Natural killer cell (primary cell): ENCODE data around the gene SH3D19. TPM values are rescaled to one million over a fixed set of nuclear protein-coding genes. Genes with fewer than 3 reads are reported as not detected.

Source experiments
- ATAC-seq, 3 donors: fragments of 150-1000 bp in 2 of 3; fragments of 200-7000 bp in 1 of 3; cut with Tn5 transposase; 1 replicate in 1 of 3; 2 replicates in 2 of 3; pipeline ENCODE4 v1.10.0; 2021; ENCODE audit warnings: mild to moderate bottlenecking in 2 of 3, moderate library complexity in 2 of 3
- DNase-seq, 2 donors: peaks; one replicate each; pipeline versions ENCODE4 v3.0.0 to v3.0.0-alpha.2; 2013 to 2021; ENCODE audit warnings: mixed read lengths in 1 of 2
- H3K27ac ChIP-seq: one replicate; pipeline ENCODE4 v1.5.1; 2013; ENCODE audit warnings: mild to moderate bottlenecking, low read length
- H3K27me3 ChIP-seq: one replicate; pipeline ENCODE4 v1.6.1; 2013; ENCODE audit warnings: low read length; ENCODE audit not compliant: control insufficient read depth, insufficient read depth
- H3K36me3 ChIP-seq: one replicate; pipeline ENCODE4 v1.6.1; 2013; ENCODE audit warnings: low read length; ENCODE audit not compliant: control insufficient read depth, insufficient read depth
- H3K4me1 ChIP-seq: one replicate; pipeline ENCODE4 v1.6.1; 2013; ENCODE audit warnings: low read length; ENCODE audit not compliant: control insufficient read depth, insufficient read depth
- H3K4me3 ChIP-seq: one replicate; pipeline ENCODE4 v1.5.1; 2013; ENCODE audit warnings: low read length
- H3K9me3 ChIP-seq: one replicate; pipeline ENCODE4 v1.6.1; 2013; ENCODE audit warnings: low read length; ENCODE audit not compliant: control insufficient read depth, insufficient read depth
- H3K27ac Mint-ChIP-seq, 2 donors: one replicate each; pipeline ENCODE4 v1.8.0; 2022; ENCODE audit warnings: mild to moderate bottlenecking in 2 of 2, mixed read lengths in 2 of 2, moderate library complexity in 1 of 2
- H3K27me3 Mint-ChIP-seq, 2 donors: one replicate each; pipeline ENCODE4 v1.8.0; 2022; ENCODE audit warnings: low read depth in 2 of 2, mixed read lengths in 2 of 2
- H3K36me3 Mint-ChIP-seq: one replicate; pipeline ENCODE4 v1.8.0; 2022; ENCODE audit warnings: mixed read lengths
- H3K4me1 Mint-ChIP-seq, 2 donors: one replicate each; pipeline ENCODE4 v1.8.0; 2022; ENCODE audit warnings: mixed read lengths in 2 of 2
- H3K4me3 Mint-ChIP-seq: one replicate; pipeline ENCODE4 v1.8.0; 2022; ENCODE audit warnings: mild to moderate bottlenecking, moderate library complexity, mixed read lengths
- H3K9me3 Mint-ChIP-seq, 2 donors: one replicate each; pipeline ENCODE4 v1.8.0; 2022; ENCODE audit warnings: mixed read lengths in 2 of 2
- WGBS: methylation state at CpG from one replicate; pipeline ENCODE4 v1.1.7; 2013; ENCODE audit warnings: missing lambda C conversion rate; ENCODE audit not compliant: insufficient coverage; 5-methylcytosine and 5-hydroxymethylcytosine counted together
- intact Hi-C: fragments of 100-400 bp; cut with micrococcal nuclease; formaldehyde crosslinking; loops from one replicate; pipeline ENCODE4 v1.14.2; 2022
- total RNA-seq, 4 donors: library from RNA; stranded (reverse); fragments of 120-200 nt in 1 of 4; gene quantifications; one replicate each; pipeline versions ENCODE4 v1.2.3 to v1.2.4, GENCODE V29; 2013 to 2022
- TF ChIP-seq, protein P1 (sequence below): fragments of 200-600 bp; IDR thresholded peaks from one replicate; pipeline ENCODE4 v1.8.0; 2022; ENCODE audit warnings: antibody characterized with exemption

The SH3D19 gene
- total RNA-seq, 3 donors from 2014 or later (not counting 1 experiment from before 2014, with no cell fraction given): 0.13 TPM; not detected in 2

DNA sequence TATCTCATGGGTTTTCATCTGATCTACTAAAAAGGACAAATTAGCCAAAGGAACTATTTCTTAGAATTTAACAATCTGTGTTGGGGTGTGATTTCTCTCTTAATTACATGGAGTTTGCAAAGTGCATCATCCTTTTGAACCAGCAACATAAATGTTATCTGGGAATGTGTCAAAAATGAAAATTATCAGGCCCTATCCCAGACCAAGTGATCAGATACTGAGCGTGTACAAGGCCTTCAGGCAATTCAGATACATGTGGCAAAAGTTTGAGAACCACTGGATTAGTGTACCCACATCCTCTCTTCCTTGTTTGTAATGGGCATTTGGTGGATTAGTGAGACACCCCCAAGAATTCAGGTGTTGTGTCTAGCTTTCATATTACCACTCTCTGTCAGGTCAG lies 3.8 kb downstream of the SH3D19 start:
- H3K27me3 Mint-ChIP-seq: peaks cover 24 to 40% of the 10 kb centered on the region in 2 donors
- peaks cover 14% of the 10 kb centered on the region for H3K27me3 ChIP-seq
- WGBS: 100% methylated on average over 1 of the region's 1 CpG

DNA sequence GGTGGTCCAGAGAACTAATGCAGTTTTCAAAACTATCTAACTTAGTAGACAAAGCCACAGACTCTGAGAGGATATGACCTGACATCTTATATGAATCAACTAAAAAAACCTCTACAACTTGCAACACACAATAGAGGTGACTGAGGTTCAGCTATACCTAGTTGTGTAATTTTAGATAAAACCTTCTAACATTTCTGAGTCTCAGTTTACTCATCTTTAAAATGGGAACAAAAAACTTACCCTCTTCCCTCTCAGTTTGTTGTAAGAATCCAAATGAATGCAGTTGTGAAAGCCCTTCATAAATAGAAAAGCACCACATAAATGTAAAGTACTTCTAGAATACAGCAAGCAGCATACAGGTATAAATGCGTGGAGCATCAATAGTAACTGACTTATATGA lies 5.9 kb downstream of the SH3D19 start:
- Mint-ChIP-seq H3K9me3 (no peaks in the 10 kb centered on the region), H3K27ac (no peak overlapping the region), H3K27me3 (peaks cover 16 to 25% of the 10 kb centered on the region in 2 donors), H3K4me3 (no peak overlapping the region), H3K36me3 (no peaks in the 10 kb centered on the region), H3K4me1 (no peaks in the 10 kb centered on the region)
- Histone ChIP-seq H3K4me3 (no peak overlapping the region), H3K36me3 (no peaks in the 10 kb centered on the region), H3K4me1 (no peaks in the 10 kb centered on the region), H3K27ac (no peak overlapping the region), H3K9me3 (no peaks in the 10 kb centered on the region), H3K27me3 (peaks cover 13% of the 10 kb centered on the region)
- intact Hi-C loops: no loop called here
- no CpG with 5 or more reads among the region's 1 CpG for WGBS
- ATAC-seq (no peak), DNase-seq (no peak)
- TF ChIP-seq, protein P1, sequence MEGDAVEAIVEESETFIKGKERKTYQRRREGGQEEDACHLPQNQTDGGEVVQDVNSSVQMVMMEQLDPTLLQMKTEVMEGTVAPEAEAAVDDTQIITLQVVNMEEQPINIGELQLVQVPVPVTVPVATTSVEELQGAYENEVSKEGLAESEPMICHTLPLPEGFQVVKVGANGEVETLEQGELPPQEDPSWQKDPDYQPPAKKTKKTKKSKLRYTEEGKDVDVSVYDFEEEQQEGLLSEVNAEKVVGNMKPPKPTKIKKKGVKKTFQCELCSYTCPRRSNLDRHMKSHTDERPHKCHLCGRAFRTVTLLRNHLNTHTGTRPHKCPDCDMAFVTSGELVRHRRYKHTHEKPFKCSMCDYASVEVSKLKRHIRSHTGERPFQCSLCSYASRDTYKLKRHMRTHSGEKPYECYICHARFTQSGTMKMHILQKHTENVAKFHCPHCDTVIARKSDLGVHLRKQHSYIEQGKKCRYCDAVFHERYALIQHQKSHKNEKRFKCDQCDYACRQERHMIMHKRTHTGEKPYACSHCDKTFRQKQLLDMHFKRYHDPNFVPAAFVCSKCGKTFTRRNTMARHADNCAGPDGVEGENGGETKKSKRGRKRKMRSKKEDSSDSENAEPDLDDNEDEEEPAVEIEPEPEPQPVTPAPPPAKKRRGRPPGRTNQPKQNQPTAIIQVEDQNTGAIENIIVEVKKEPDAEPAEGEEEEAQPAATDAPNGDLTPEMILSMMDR: no peak

More for the DNA sequence above, 3.8 kb downstream of the SH3D19 start:
- H3K36me3 ChIP-seq: no peaks in the 10 kb centered on the region
- H3K4me3 Mint-ChIP-seq: no peak overlapping the region
- no peaks in the 10 kb centered on the region for H3K9me3 ChIP-seq
- no peak overlapping the region for H3K4me3 ChIP-seq
- no peaks in the 10 kb centered on the region for H3K36me3 Mint-ChIP-seq
- no peak overlapping the region for H3K27ac Mint-ChIP-seq
- TF ChIP-seq, protein P1: no peak
- DNase-seq (no peak), ATAC-seq (no peak)
- H3K4me1 Mint-ChIP-seq: no peaks in the 10 kb centered on the region
- intact Hi-C loops: no loop called here
- H3K9me3 Mint-ChIP-seq: no peaks in the 10 kb centered on the region
- H3K4me1 ChIP-seq: no peaks in the 10 kb centered on the region
- H3K27ac ChIP-seq: no peak overlapping the region

DNA sequence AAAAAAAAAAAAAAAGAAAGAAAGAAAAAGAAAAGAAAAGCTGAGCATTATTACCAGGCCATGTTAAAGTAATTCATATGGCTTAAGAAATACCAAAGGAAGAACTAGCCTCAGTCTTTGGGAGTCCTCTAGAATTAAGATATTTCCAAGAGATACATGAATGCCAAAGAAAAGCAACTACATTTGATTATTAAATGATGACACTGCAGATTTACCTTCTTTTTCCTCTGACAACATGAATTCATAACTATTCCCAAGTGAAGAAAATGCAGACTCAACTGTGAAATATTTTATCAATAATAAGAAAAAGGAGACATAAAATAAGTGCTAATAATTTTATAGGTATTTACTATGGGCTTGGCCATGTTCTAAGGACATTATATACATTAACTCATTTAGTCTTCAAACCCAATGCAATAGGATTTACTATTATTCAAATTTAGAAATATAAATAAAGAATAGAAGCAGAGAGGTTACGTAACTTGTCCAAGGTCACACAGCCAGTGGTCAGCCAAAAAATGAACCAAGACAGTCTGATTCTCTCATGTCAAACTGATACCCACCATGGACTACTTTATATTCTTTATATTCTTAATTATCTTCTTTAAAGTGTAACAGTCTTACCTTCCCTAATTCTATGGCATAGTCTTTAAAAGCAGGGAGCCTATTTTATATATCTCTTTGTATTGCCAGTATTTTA lies 6.9 kb downstream of the SH3D19 start:
- H3K9me3 Mint-ChIP-seq: no peaks in the 10 kb centered on the region
- H3K4me1 Mint-ChIP-seq: no peaks in the 10 kb centered on the region
- Histone ChIP-seq H3K4me3 (no peak overlapping the region), H3K27ac (no peak overlapping the region), H3K27me3 (peaks cover 4% of the 10 kb centered on the region), H3K4me1 (no peaks in the 10 kb centered on the region), H3K9me3 (no peaks in the 10 kb centered on the region), H3K36me3 (no peaks in the 10 kb centered on the region)
- ATAC-seq (no peak), DNase-seq (no peak)
- no peak overlapping the region for H3K4me3 Mint-ChIP-seq
- H3K27me3 Mint-ChIP-seq: peaks cover 10 to 16% of the 10 kb centered on the region in 2 donors
- WGBS: no CpG with 5 or more reads among the region's 1 CpG
- no peaks in the 10 kb centered on the region for H3K36me3 Mint-ChIP-seq
- TF ChIP-seq, protein P1: no peak
- H3K27ac Mint-ChIP-seq: no peak overlapping the region
- intact Hi-C loops: no loop called here

DNA sequence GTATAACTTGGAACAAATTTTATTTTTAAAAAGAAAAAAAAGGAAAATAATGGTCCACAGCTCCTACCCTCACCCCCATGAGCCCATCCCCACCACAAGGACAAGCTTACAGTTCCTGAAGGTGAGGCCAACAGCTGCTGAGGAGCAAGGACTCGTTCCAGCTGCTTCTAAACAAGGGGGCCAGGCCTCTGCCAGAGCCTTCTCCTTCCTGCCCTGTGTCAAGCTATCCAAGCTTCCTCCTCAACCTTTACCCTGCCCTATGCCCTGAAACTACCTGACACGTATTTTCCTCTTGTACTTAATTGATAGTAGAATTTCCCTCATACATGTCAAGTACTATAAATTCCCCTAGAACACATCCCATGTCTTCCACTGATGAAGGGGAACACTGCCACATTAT lies 8.8 kb downstream of the SH3D19 start:
- Histone ChIP-seq H3K27me3 (peaks cover under 1% of the 10 kb centered on the region), H3K27ac (no peak overlapping the region), H3K36me3 (no peaks in the 10 kb centered on the region), H3K4me1 (no peaks in the 10 kb centered on the region), H3K9me3 (no peaks in the 10 kb centered on the region), H3K4me3 (no peak overlapping the region)
- Mint-ChIP-seq H3K4me3 (no peak overlapping the region), H3K36me3 (no peaks in the 10 kb centered on the region), H3K9me3 (no peaks in the 10 kb centered on the region), H3K27me3 (peaks cover 3 to 5% of the 10 kb centered on the region in 2 donors), H3K27ac (no peak overlapping the region), H3K4me1 (no peaks in the 10 kb centered on the region)
- TF ChIP-seq, protein P1: no peak
- intact Hi-C loops: no loop called here
- WGBS: 72% methylated on average over 2 of the region's 2 CpGs
- DNase-seq (no peak), ATAC-seq (no peak)
